Fibroblast of peridontal ligament (primary cell): Measurements from ENCODE around the gene SERGEF.
"Not testable (repeated sequence)": the region's sequence is repeated elsewhere in the genome, so short reads cannot be mapped to it uniquely, and the experiment has no call there.

Experiments used
- DNase-seq: peaks from one replicate; pipeline ENCODE4 v3.0.0-alpha.2; 2010; ENCODE audit errors: extremely low read depth

The SERGEF gene

GRCh38 chr11:18000760-18001159 is 12.1 kb downstream of the SERGEF start:
- DNase-seq, result no peak

- DNase-seq, result not testable (repeated sequence)
These were observed 12.7 kb downstream of the SERGEF start for GRCh38 chr11:18000128-18000527.

- no peak for DNase-seq
These were observed 19.9 kb downstream of the SERGEF start for GRCh38 chr11:17992916-17993315.

GRCh38 chr11:17991783-17992433 is 20.9 kb downstream of the SERGEF start:
- peak; percentile 75 for DNase-seq

- no peak for DNase-seq
These were observed 23.5 kb downstream of the SERGEF start for GRCh38 chr11:17989306-17989705.

GRCh38 chr11:17988465-17988864 is 24.4 kb downstream of the SERGEF start:
- DNase-seq, result no peak

GRCh38 chr11:17987826-17988225 is 25.0 kb downstream of the SERGEF start:
- no peak for DNase-seq

- no peak for DNase-seq
These were observed 26.1 kb downstream of the SERGEF start for GRCh38 chr11:17986711-17987220.

- DNase-seq, result peak; percentile 87
These were observed 26.7 kb downstream of the SERGEF start for GRCh38 chr11:17986007-17986710.

GRCh38 chr11:17985517-17985916 is 27.3 kb downstream of the SERGEF start:
- DNase-seq, result no peak

GRCh38 chr11:17983569-17983968 is 29.3 kb downstream of the SERGEF start:
- DNase-seq, result no peak

GRCh38 chr11:17979770-17980371 is 33.0 kb downstream of the SERGEF start:
- DNase-seq, result no peak

GRCh38 chr11:17978553-17979287 is 34.1 kb downstream of the SERGEF start:
- peak; percentile 55 for DNase-seq

- DNase-seq, result no peak
These were observed 36.2 kb downstream of the SERGEF start for GRCh38 chr11:17976651-17977050.

- DNase-seq, result no peak
These were observed 38.6 kb downstream of the SERGEF start for GRCh38 chr11:17974246-17974645.

GRCh38 chr11:17972987-17973386 is 39.9 kb downstream of the SERGEF start:
- peak; percentile 94 for DNase-seq

GRCh38 chr11:17968206-17968605 is 44.6 kb downstream of the SERGEF start:
- no peak for DNase-seq

- no peak for DNase-seq
These were observed 45.2 kb downstream of the SERGEF start for GRCh38 chr11:17967661-17968060.

GRCh38 chr11:17960091-17960490 is 52.8 kb downstream of the SERGEF start:
- DNase-seq, result no peak

- DNase-seq, result no peak
These were observed 54.4 kb downstream of the SERGEF start for GRCh38 chr11:17958446-17958845.

- DNase-seq, result peak; percentile 8
These were observed 58.2 kb downstream of the SERGEF start for GRCh38 chr11:17954395-17955252.
